HEK293T (cell line): ENCODE data around the gene CHRDL1.

Experiments used
- CTCF ChIA-PET: fragments of 350-600 bp; formaldehyde crosslinking; extraction: SDS; loops from one replicate; lab custom pipeline; 2021; ENCODE audit warnings: antibody characterized with exemption, inconsistent platforms; lab: Yijun Ruan, JAX
- POLR2A ChIA-PET: fragments of 350-600 bp; formaldehyde crosslinking; extraction: SDS; loops from one replicate; lab custom pipeline; 2020; ENCODE audit warnings: antibody characterized with exemption, inconsistent platforms; lab: Yijun Ruan, JAX
- DNase-seq: peaks from one replicate; pipeline ENCODE4 v3.0.0; 2012; ENCODE audit warnings: mixed read lengths; ENCODE audit errors: extremely low spot score
- ARNT ChIP-seq: fragments of 450-650 bp; IDR thresholded peaks from 2 replicates; pipeline ENCODE4 v1.6.1; 2017; ENCODE audit warnings: mild to moderate bottlenecking
- BHLHE40 ChIP-seq: fragments of 450-650 bp; IDR thresholded peaks from 2 replicates; pipeline ENCODE4 v1.6.1; 2016; ENCODE audit warnings: mild to moderate bottlenecking, moderate library complexity, borderline replicate concordance
- CTBP1 ChIP-seq: fragments of 450-650 bp; IDR thresholded peaks from 2 replicates; pipeline ENCODE4 v1.6.1; 2016; ENCODE audit warnings: borderline replicate concordance
- ELF4 ChIP-seq: fragments of 450-650 bp; IDR thresholded peaks from 2 replicates; pipeline ENCODE4 v1.6.1; 2017; ENCODE audit warnings: antibody characterized with exemption
- FOXA1 ChIP-seq: fragments of 450-650 bp; IDR thresholded peaks from 2 replicates; pipeline ENCODE4 v1.6.1; 2016; ENCODE audit warnings: mild to moderate bottlenecking
- FOXK2 ChIP-seq: fragments of 450-650 bp; IDR thresholded peaks from 2 replicates; pipeline ENCODE4 v1.6.1; 2016; ENCODE audit warnings: mild to moderate bottlenecking
- FOXM1 ChIP-seq: fragments of 450-650 bp; IDR thresholded peaks from 2 replicates; pipeline ENCODE4 v1.6.1; 2017; ENCODE audit warnings: mild to moderate bottlenecking, borderline replicate concordance
- HDGF ChIP-seq: fragments of 450-650 bp; IDR thresholded peaks from 2 replicates; pipeline ENCODE4 v1.6.1; 2017; ENCODE audit warnings: antibody characterized with exemption, borderline replicate concordance
- L3MBTL2 ChIP-seq: fragments of 450-650 bp; conservative IDR thresholded peaks from 2 replicates; pipeline ENCODE4 v1.6.1; 2016; ENCODE audit warnings: mild to moderate bottlenecking
- LEF1 ChIP-seq: fragments of 450-650 bp; IDR thresholded peaks from 2 replicates; pipeline ENCODE4 v1.6.1; 2017; ENCODE audit warnings: mild to moderate bottlenecking, borderline replicate concordance
- NFRKB ChIP-seq: fragments of 450-650 bp; IDR thresholded peaks from 2 replicates; pipeline ENCODE4 v1.6.1; 2016; ENCODE audit warnings: mild to moderate bottlenecking, moderate library complexity
- PKNOX1 ChIP-seq: fragments of 450-650 bp; IDR thresholded peaks from 2 replicates; pipeline ENCODE4 v1.6.1; 2016
- SP1 ChIP-seq: fragments of 450-650 bp; IDR thresholded peaks from 2 replicates; pipeline ENCODE4 v1.6.1; 2017
- SUZ12 ChIP-seq: fragments of 450-650 bp; IDR thresholded peaks from 2 replicates; pipeline ENCODE4 v1.6.1; 2016; ENCODE audit warnings: mild to moderate bottlenecking
- TARDBP ChIP-seq: fragments of 450-650 bp; IDR thresholded peaks from 2 replicates; pipeline ENCODE4 v1.6.1; 2016
- ZNF384 ChIP-seq: fragments of 450-650 bp; IDR thresholded peaks from 2 replicates; pipeline ENCODE4 v1.6.1; 2016

Gene CHRDL1

GRCh38 chrX:110806145-110806544 lies 10.5 kb upstream of the CHRDL1 start:
- DNase-seq, result no peak
- no peak for TF ChIP-seq FOXM1
- no peak for TF ChIP-seq TARDBP
- no peak for TF ChIP-seq SUZ12
- no peak for TF ChIP-seq SP1
- no peak for TF ChIP-seq ZNF384
- TF ChIP-seq L3MBTL2, result no peak
- TF ChIP-seq CTBP1, result no peak
- TF ChIP-seq BHLHE40, result no peak
- no peak for TF ChIP-seq LEF1
- no peak for TF ChIP-seq FOXK2
- TF ChIP-seq ELF4, result no peak
- no peak for TF ChIP-seq HDGF
- no peak for TF ChIP-seq FOXA1
- TF ChIP-seq NFRKB, result no peak
- TF ChIP-seq PKNOX1, result no peak
- no peak for TF ChIP-seq ARNT
- CTCF ChIA-PET, result interaction anchor here (1.1 kb wide), 1 partner anchor 10 kb away, joined by 3 read pairs; the partner anchor contains the start of gene CHRDL1
- POLR2A ChIA-PET, result no interaction called here

DNA sequence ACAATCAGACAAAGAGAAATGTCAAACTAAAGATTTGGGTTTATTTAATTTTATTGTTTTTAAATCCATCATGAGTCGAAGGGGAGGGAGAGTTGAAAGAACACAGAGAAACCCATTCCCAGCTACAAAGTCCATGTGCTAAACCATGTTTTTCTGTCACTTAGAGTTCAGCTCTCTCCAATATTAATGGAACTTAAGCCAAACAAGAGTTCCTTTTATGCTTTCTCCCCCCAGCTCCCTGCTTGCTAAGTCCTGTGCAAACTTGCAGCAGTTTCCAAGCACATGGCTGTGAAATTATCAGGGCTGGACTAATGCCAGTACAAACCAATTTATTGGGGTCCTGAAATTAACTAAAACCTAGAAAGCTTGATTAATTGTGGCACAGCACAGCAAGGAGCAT lies 9.7 kb upstream of the CHRDL1 start:
- POLR2A ChIA-PET, result interaction anchor here (0.6 kb wide), 2 partner anchors 8 to 11 kb away, joined by 3 read pairs; no protein-coding TSS in a partner anchor
- no peak for TF ChIP-seq LEF1
- TF ChIP-seq HDGF, result no peak
- TF ChIP-seq PKNOX1, result no peak
- no peak for TF ChIP-seq ELF4
- CTCF ChIA-PET, result interaction anchor here (1.1 kb wide), 1 partner anchor 9 kb away, joined by 3 read pairs; the partner anchor contains the start of gene CHRDL1

DNA sequence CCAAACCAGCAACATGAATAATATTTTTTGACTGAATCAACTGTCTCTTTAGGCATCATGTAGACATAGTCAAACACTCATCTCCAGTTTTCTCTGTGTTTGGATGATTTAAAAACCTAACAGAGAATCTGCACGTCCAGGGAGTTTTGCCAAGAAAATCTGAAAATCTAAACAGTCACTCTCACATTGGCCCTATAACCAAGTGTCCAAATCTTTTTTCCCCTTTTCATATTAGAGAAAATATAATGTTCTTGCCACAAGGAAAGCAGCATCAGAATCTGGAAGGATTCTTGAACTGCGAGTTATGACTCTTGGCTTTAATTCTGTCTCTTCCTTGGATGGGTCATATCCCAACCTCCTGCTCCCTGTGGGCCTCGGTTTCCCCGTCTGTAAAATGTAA lies 8.8 kb upstream of the CHRDL1 start:
- DNase-seq, result no peak
- no peak for TF ChIP-seq PKNOX1
- ChIA-PET CTCF (no interaction called here), POLR2A (interaction anchor here (0.6 kb wide), 1 partner anchor 12 kb away, joined by 3 read pairs; no protein-coding TSS in a partner anchor)

More for the DNA sequence above, 9.7 kb upstream of the CHRDL1 start:
- DNase-seq, result no peak

- TF ChIP-seq HDGF (no peak), FOXA1 (no peak), SP1 (no peak), FOXM1 (no peak), ARNT (no peak), FOXK2 (no peak), BHLHE40 (no peak), PKNOX1 (no peak), ELF4 (no peak), CTBP1 (no peak)
- DNase-seq, result no peak
- ChIA-PET POLR2A (no interaction called here), CTCF (no interaction called here)
Measured at GRCh38 chrX:110803506-110803905, 7.9 kb upstream of the CHRDL1 start.

GRCh38 chrX:110796407-110796697 lies 735 bp upstream of the CHRDL1 start:
- no peak for DNase-seq
- no peak for TF ChIP-seq LEF1
- no peak for TF ChIP-seq NFRKB
- TF ChIP-seq TARDBP, result no peak
- no peak for TF ChIP-seq HDGF
- TF ChIP-seq FOXA1, result no peak
- no peak for TF ChIP-seq FOXM1
- TF ChIP-seq BHLHE40, result no peak
- no peak for TF ChIP-seq PKNOX1
- no peak for TF ChIP-seq ARNT
- no peak for TF ChIP-seq SP1
- no peak for TF ChIP-seq ELF4
- no peak for TF ChIP-seq FOXK2
- no peak for TF ChIP-seq SUZ12
- TF ChIP-seq ZNF384, result no peak
- POLR2A ChIA-PET, result interaction anchor here (0.8 kb wide), 1 partner anchor 9 kb away, joined by 3 read pairs; no protein-coding TSS in a partner anchor
- CTCF ChIA-PET, result interaction anchor here (0.7 kb wide), 1 partner anchor 9 kb away, joined by 3 read pairs; no protein-coding TSS in a partner anchor

DNA sequence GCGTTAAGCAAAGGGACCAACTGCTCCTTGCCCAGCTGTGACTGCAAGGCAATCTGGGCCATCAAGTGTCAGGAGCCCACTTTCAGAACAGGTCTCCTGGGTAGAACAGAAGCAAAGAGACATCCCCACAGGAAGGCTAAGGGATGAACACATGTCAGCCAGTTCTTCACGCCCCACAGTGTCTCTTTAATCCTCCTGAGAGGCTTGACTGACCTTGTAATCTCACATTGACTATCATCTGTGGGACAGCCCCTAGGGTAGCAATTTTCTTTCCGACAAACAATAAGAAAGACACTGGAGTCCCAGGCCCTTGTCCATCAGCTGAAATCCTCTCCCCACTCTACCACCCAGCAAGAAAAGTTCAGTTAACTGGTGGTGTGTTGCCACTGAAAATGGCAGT lies 1.0 kb downstream of the CHRDL1 start:
- DNase-seq, result no peak
- POLR2A ChIA-PET, result no interaction called here
- TF ChIP-seq FOXK2 (no peak), BHLHE40 (no peak), HDGF (no peak), CTBP1 (no peak), PKNOX1 (no peak), SP1 (no peak), NFRKB (no peak), ARNT (no peak), FOXA1 (no peak), FOXM1 (no peak), ZNF384 (no peak), TARDBP (no peak), LEF1 (no peak), L3MBTL2 (no peak), ELF4 (no peak), SUZ12 (no peak)
- CTCF ChIA-PET, result no interaction called here
